CD4-positive, alpha-beta T cell treated with Interferon gamma for 1 hour (primary cell): ENCODE data around the gene PRKACG.
"Not testable (repeated sequence)": the region's sequence is repeated elsewhere in the genome, so short reads cannot be mapped to it uniquely, and the experiment has no call there.

Experiments
- DNase-seq: peaks from one replicate; pipeline ENCODE4 v3.0.0-alpha.2; 2020

PRKACG gene

GRCh38 chr9:69014013-69014412 lies at the start of gene PRKACG:
Gene PRKACG (minus strand): TSS chr9:69014113. CDS start chr9:69014092, 21 bp downstream.
- no peak for DNase-seq

GRCh38 chr9:69062195-69062594 lies 48.3 kb upstream of the PRKACG start:
- no peak for DNase-seq

GRCh38 chr9:69060766-69061165 lies 46.9 kb upstream of the PRKACG start:
- no peak for DNase-seq

- DNase-seq: no peak
Measured at GRCh38 chr9:69058101-69058500, 44.2 kb upstream of the PRKACG start.

- no peak for DNase-seq
Measured at GRCh38 chr9:69056191-69056815, 42.4 kb upstream of the PRKACG start.

- DNase-seq: no peak
Measured at GRCh38 chr9:69054989-69055388, 41.1 kb upstream of the PRKACG start.

- DNase-seq: not testable (repeated sequence)
Measured at GRCh38 chr9:69050936-69051335, 37.0 kb upstream of the PRKACG start.

- DNase-seq: no peak
Measured at GRCh38 chr9:69049094-69049493, 35.2 kb upstream of the PRKACG start.

- no peak for DNase-seq
Measured at GRCh38 chr9:69047371-69047770, 33.5 kb upstream of the PRKACG start.

GRCh38 chr9:69046723-69047122 lies 32.8 kb upstream of the PRKACG start:
- DNase-seq: no peak

- DNase-seq: no peak
Measured at GRCh38 chr9:69045821-69046220, 31.9 kb upstream of the PRKACG start.

- no peak for DNase-seq
Measured at GRCh38 chr9:69044240-69045219, 30.6 kb upstream of the PRKACG start.

GRCh38 chr9:69040646-69041045 lies 26.7 kb upstream of the PRKACG start:
- no peak for DNase-seq

- no peak for DNase-seq
Measured at GRCh38 chr9:69036799-69037198, 22.9 kb upstream of the PRKACG start.

GRCh38 chr9:69036309-69036708 lies 22.4 kb upstream of the PRKACG start:
- DNase-seq: peak; percentile 12

- DNase-seq: peak; percentile 77
Measured at GRCh38 chr9:69035438-69036308, 21.8 kb upstream of the PRKACG start, which contains the start of gene FXN. Gene FXN (plus strand): TSS chr9:69035752. CDS start chr9:69035783, 31 bp downstream.

GRCh38 chr9:69034071-69034470 lies 20.2 kb upstream of the PRKACG start:
- no peak for DNase-seq

GRCh38 chr9:69030851-69031645 lies 17.1 kb upstream of the PRKACG start:
- DNase-seq: no peak

- no peak for DNase-seq
Measured at GRCh38 chr9:69029535-69029934, 15.6 kb upstream of the PRKACG start.

- peak; percentile 20 for DNase-seq
Measured at GRCh38 chr9:69028754-69029153, 14.8 kb upstream of the PRKACG start.

- peak; percentile 19 for DNase-seq
Measured at GRCh38 chr9:69027355-69028097, 13.6 kb upstream of the PRKACG start.
